Neural cell (in vitro differentiated cells): Measurements from ENCODE around the gene CFAP52. TPM values are rescaled to one million over a fixed set of nuclear protein-coding genes. Genes with fewer than 3 reads are reported as not detected.
A peak's percentile ranks its signal among the peaks of the same experiment; 100 is the strongest.

Source experiments
- H2AFZ ChIP-seq: fragments of 200-600, 300-800 bp; sonication (generic), shearing (Covaris generic); 2 replicates; pipeline ENCODE4 v1.6.0; 2014; ENCODE audit warnings: low read depth, mild to moderate bottlenecking, antibody characterized with exemption, low read length, moderate library complexity
- H3F3A ChIP-seq: fragments of 200-600 bp; shearing (Covaris generic); 2 replicates; pipeline ENCODE4 v1.6.1; 2016; ENCODE audit warnings: mild to moderate bottlenecking, moderate library complexity, mixed read lengths, antibody characterized with exemption, low read length; ENCODE audit not compliant: insufficient read depth, poor library complexity, severe bottlenecking
- H3K27ac ChIP-seq: fragments of 200-600, 300-800 bp; sonication (generic), shearing (Covaris generic); 2 replicates; pipeline ENCODE4 v1.5.1; 2014; ENCODE audit warnings: mild to moderate bottlenecking, low read length, moderate library complexity
- H3K27me3 ChIP-seq: fragments of 300-800, 200-600 bp; sonication (generic), shearing (Covaris generic); 2 replicates; pipeline ENCODE4 v1.6.0; 2014; ENCODE audit warnings: mild to moderate bottlenecking, low read depth, low read length, moderate library complexity; ENCODE audit not compliant: insufficient read depth
- H3K36me3 ChIP-seq: fragments of 300-800, 200-600 bp; sonication (generic), shearing (Covaris generic); 2 replicates; pipeline ENCODE4 v1.5.1; 2014; ENCODE audit warnings: mild to moderate bottlenecking, antibody characterized with exemption, low read length, moderate library complexity; ENCODE audit not compliant: insufficient read depth
- H3K4me2 ChIP-seq: fragments of 300-800, 200-600 bp; sonication (generic), shearing (Covaris generic); 2 replicates; pipeline ENCODE4 v1.6.0; 2014; ENCODE audit warnings: mild to moderate bottlenecking, low read length
- H3K4me3 ChIP-seq: fragments of 300-800, 200-600 bp; sonication (generic), shearing (Covaris generic); 2 replicates; pipeline ENCODE4 v1.5.1; 2014; ENCODE audit warnings: mild to moderate bottlenecking, low read length, moderate library complexity
- H3K79me2 ChIP-seq: fragments of 200-600 bp; shearing (Covaris generic); replicated peaks from 2 replicates; pipeline ENCODE4 v1.6.0; 2014; ENCODE audit warnings: mild to moderate bottlenecking, low read length, moderate library complexity; ENCODE audit not compliant: insufficient read depth
- H3K9ac ChIP-seq: fragments of 300-800, 200-600 bp; sonication (generic), shearing (Covaris generic); 2 replicates; pipeline ENCODE4 v1.6.1; 2016; ENCODE audit warnings: mild to moderate bottlenecking, low read length, mixed read lengths
- H3K9me2 ChIP-seq: fragments of 200-600 bp; shearing (Covaris generic); 2 replicates; pipeline ENCODE4 v1.6.1; 2016; ENCODE audit warnings: mild to moderate bottlenecking, low read length, mixed read lengths; ENCODE audit not compliant: insufficient read depth
- H3K9me3 ChIP-seq: fragments of 200-600, 300-800 bp; sonication (generic), shearing (Covaris generic); 2 replicates; pipeline ENCODE4 v1.6.1; 2016; ENCODE audit warnings: mild to moderate bottlenecking, mixed run types, low read length, moderate library complexity, mixed read lengths
- H4K20me1 ChIP-seq: fragments of 200-600 bp; shearing (Covaris generic); 2 replicates; pipeline ENCODE4 v1.6.1; 2016; ENCODE audit warnings: mild to moderate bottlenecking, mixed run types; ENCODE audit not compliant: insufficient read depth
- CTCF ChIP-seq: fragments of 450-650 bp; IDR thresholded peaks from 2 replicates; pipeline ENCODE4 v1.5.1; 2014; ENCODE audit warnings: antibody characterized with exemption, mild to moderate bottlenecking, moderate library complexity; ENCODE audit not compliant: poor library complexity, severe bottlenecking
- EP300 ChIP-seq: fragments of 450-650 bp; conservative IDR thresholded peaks from 2 replicates; pipeline ENCODE4 v1.6.1; 2014; ENCODE audit warnings: antibody characterized with exemption, mild to moderate bottlenecking, moderate library complexity; ENCODE audit not compliant: poor library complexity, severe bottlenecking
- EZH2 ChIP-seq: fragments of 200-600, 300-800 bp; shearing (Covaris generic), sonication (generic); IDR thresholded peaks from 2 replicates; pipeline ENCODE4 v1.6.1; 2014; ENCODE audit warnings: antibody characterized with exemption, low read length, borderline replicate concordance, mild to moderate bottlenecking; ENCODE audit not compliant: insufficient read depth, poor library complexity, severe bottlenecking
- MXI1 ChIP-seq: fragments of 450-650 bp; conservative IDR thresholded peaks from 2 replicates; pipeline ENCODE4 v1.6.1; 2014; ENCODE audit warnings: antibody characterized with exemption, mild to moderate bottlenecking; ENCODE audit not compliant: poor library complexity, severe bottlenecking
- POLR2AphosphoS5 ChIP-seq: IDR thresholded peaks from 2 replicates; pipeline ENCODE4 v1.6.1; 2012
- RAD21 ChIP-seq: fragments of 450-650 bp; conservative IDR thresholded peaks from 2 replicates; pipeline ENCODE4 v1.6.1; 2014; ENCODE audit warnings: antibody characterized with exemption, mild to moderate bottlenecking, moderate library complexity
- REST ChIP-seq: IDR thresholded peaks from 2 replicates; pipeline ENCODE4 v1.6.1; 2012; ENCODE audit warnings: borderline replicate concordance
- SMC3 ChIP-seq: fragments of 450-650 bp; conservative IDR thresholded peaks from 2 replicates; pipeline ENCODE4 v1.6.1; 2014; ENCODE audit warnings: antibody characterized with exemption, mild to moderate bottlenecking, moderate library complexity; ENCODE audit not compliant: poor library complexity
- TAF1 ChIP-seq: IDR thresholded peaks from 2 replicates; pipeline ENCODE4 v1.6.1; 2012; ENCODE audit warnings: low read depth
- polyA plus RNA-seq: library from polyadenylated mRNA; depleted of rRNA; stranded (reverse); fragments of >200 nt; gene quantifications from 2 replicates; pipeline ENCODE4 v1.2.3, GENCODE V29; 2014

CFAP52 gene
- polyA plus RNA-seq, 1 donor from 2014 or later, result 1.9 TPM

GRCh38 chr17:9645851-9646545, 69.6 kb downstream of the CFAP52 start:
- H3K36me3 ChIP-seq, result no peaks in the 10 kb centered on the region
- no peaks in the 10 kb centered on the region for H4K20me1 ChIP-seq
- peak overlapping the region; percentile 68 for H3K4me3 ChIP-seq
- H2AFZ ChIP-seq, result no peak overlapping the region
- peak overlapping the region; percentile 40 for H3K9ac ChIP-seq
- no peaks in the 10 kb centered on the region for H3K9me2 ChIP-seq
- H3K9me3 ChIP-seq, result no peaks in the 10 kb centered on the region
- H3F3A ChIP-seq, result no peaks in the 10 kb centered on the region
- peaks cover 26% of the 10 kb centered on the region for H3K27me3 ChIP-seq
- H3K27ac ChIP-seq, result no peak overlapping the region
- no peaks in the 10 kb centered on the region for H3K79me2 ChIP-seq
- H3K4me2 ChIP-seq, result peak overlapping the region; percentile 77
- TF ChIP-seq SMC3 (no peak), CTCF (peak; percentile 35), MXI1 (no peak)

- Histone ChIP-seq H3K27me3 (peaks cover 26% of the 10 kb centered on the region), H4K20me1 (no peaks in the 10 kb centered on the region), H3K79me2 (no peaks in the 10 kb centered on the region), H3K27ac (no peak overlapping the region), H3K4me3 (peak overlapping the region; percentile 68), H2AFZ (no peak overlapping the region), H3F3A (no peaks in the 10 kb centered on the region), H3K4me2 (peak overlapping the region; percentile 77), H3K9me2 (no peaks in the 10 kb centered on the region), H3K36me3 (no peaks in the 10 kb centered on the region), H3K9ac (no peak overlapping the region), H3K9me3 (no peaks in the 10 kb centered on the region)
- TF ChIP-seq SMC3 (no peak), REST (no peak), MXI1 (no peak), POLR2AphosphoS5 (no peak), TAF1 (no peak)
Measured at GRCh38 chr17:9646546-9646885, 70.1 kb downstream of the CFAP52 start.

GRCh38 chr17:9647014-9647413, 70.6 kb downstream of the CFAP52 start:
- H3K9ac ChIP-seq, result no peak overlapping the region
- peaks cover 26% of the 10 kb centered on the region for H3K27me3 ChIP-seq

More at GRCh38 chr17:9647014-9647413, 70.6 kb downstream of the CFAP52 start:
- Histone ChIP-seq H3K4me3 (peak overlapping the region; percentile 68), H3K4me2 (no peak overlapping the region), H3K79me2 (no peaks in the 10 kb centered on the region), H3K27ac (no peak overlapping the region), H4K20me1 (no peaks in the 10 kb centered on the region), H3K9me2 (no peaks in the 10 kb centered on the region), H2AFZ (no peak overlapping the region), H3F3A (no peaks in the 10 kb centered on the region), H3K9me3 (no peaks in the 10 kb centered on the region), H3K36me3 (no peaks in the 10 kb centered on the region)
- TF ChIP-seq TAF1 (no peak), EZH2 (no peak), RAD21 (no peak), CTCF (no peak), REST (no peak), EP300 (no peak), MXI1 (no peak), POLR2AphosphoS5 (no peak), SMC3 (no peak)
